ENCODE data around the gene UTF1.

GRCh38 chr10:133247681-133248333 is 17.8 kb downstream of the UTF1 start:
- no peak for TF ChIP-seq ZNF512 (tag; IDR thresholded peaks at IDR 0.05)
- TF ChIP-seq REST (IDR thresholded peaks at IDR 0.05; ENCODE audit: borderline replicate concordance): no peak
- TF ChIP-seq REST (CRISPR knock-in tag; IDR thresholded peaks at IDR 0.05; ENCODE audit: low read depth): no peak
- TF ChIP-seq CHD2 (IDR thresholded peaks at IDR 0.05; ENCODE audit: low read depth, low read length): no peak
- no peak for TF ChIP-seq JUND (IDR thresholded peaks at IDR 0.05; ENCODE audit: borderline replicate concordance, low read depth, low read length)
- TF ChIP-seq JUND (tag; IDR thresholded peaks at IDR 0.05; ENCODE audit: borderline replicate concordance, low read depth, low read length): no peak

Measured in K562 (cell line).